Measurements from ENCODE around the gene TSGA10. TPM values are rescaled to one million over a fixed set of nuclear protein-coding genes. Genes with fewer than 3 reads are reported as not detected.
"Not testable (repeated sequence)": the region's sequence is repeated elsewhere in the genome, so short reads cannot be mapped to it uniquely, and the experiment has no call there.

TSGA10 gene
- total RNA-seq, 3 donors from 2014 or later, result 2.8 to 5.5 (median 3.4) TPM

DNA sequence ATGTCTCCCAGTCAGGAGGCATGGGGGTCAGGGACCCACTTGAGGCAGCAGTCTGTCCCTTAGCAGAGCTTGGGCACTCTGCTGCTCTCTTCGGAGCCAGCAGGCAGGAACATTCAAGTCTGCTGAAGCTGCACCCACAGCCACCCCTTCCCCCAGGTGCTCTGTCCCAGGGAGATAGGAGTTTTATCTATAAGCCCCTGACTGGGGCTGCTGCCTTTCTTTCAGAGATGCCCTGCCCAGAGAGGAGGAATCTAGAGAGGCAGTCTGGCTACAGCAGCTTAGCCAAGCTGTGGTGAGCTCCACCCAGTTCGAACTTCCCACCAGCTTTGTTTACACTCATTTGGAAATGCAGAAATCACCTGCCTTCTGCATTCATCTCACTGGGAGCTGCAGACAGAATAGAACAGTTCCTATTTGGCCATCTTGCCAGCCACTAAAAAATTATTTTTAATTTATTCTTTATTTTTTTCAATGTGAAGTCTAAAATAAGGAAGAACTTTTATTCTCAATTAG lies 19.6 kb downstream of the TSGA10 start:
- not testable (repeated sequence) for H3K4me3 Mint-ChIP-seq; ATAC-seq; H3K27me3 Mint-ChIP-seq (ENCODE audit: low read depth); DNase-seq; H3K4me1 Mint-ChIP-seq (ENCODE audit: low read depth)
- Mint-ChIP-seq H3K36me3 (ENCODE audit: insufficient read depth) (peaks cover 15% of the 10 kb centered on the region), H3K9me3 (peaks cover 33% of the 10 kb centered on the region)

DNA sequence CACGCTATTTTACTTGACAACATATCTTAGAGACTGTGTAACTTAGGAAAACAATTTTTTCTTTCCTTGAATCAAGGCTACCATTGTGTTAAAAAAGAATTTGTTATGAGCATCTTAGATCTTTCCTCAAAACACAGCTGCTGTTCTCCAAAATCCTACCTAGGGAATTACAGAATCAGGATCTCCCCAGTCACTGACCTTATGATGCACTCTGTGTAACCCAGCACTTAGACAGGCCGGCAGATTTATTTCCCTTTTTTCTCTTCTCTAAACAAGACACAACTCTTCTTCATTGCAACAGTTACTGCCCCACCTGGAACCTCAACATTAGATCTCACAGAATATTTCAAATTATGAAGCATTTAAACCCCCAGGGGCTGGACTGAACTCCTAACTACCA lies 26.8 kb downstream of the TSGA10 start:
- H3K9me3 Mint-ChIP-seq, result peaks cover 47% of the 10 kb centered on the region
- H3K36me3 Mint-ChIP-seq (ENCODE audit: insufficient read depth), result peaks cover 35% of the 10 kb centered on the region
- no peak for DNase-seq
- no peak for ATAC-seq
- no peaks in the 10 kb centered on the region for H3K4me1 Mint-ChIP-seq (ENCODE audit: low read depth)
- H3K27me3 Mint-ChIP-seq (ENCODE audit: low read depth), result no peaks in the 10 kb centered on the region
- H3K4me3 Mint-ChIP-seq, result no peak overlapping the region

DNA sequence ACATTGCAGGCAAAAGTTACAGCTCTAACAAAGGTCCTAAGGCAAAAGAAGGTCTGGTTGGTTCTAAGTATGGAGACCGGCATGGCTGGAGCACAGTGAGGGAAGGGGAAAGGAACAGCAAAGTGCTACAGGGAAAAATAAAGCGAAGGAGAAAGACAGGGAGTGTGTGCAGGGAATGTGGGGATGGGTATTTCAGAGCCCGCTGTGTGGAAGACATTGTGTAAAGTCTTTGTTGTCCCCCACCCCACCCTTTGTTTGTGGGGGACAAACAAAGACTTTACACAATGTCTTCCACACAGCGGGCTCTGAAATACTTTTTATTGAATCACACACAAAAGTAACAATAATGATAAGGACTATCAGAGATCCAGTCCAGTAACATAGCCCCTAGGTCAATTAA lies 42.1 kb downstream of the TSGA10 start:
- Mint-ChIP-seq H3K4me3 (no peak overlapping the region), H3K4me1 (ENCODE audit: low read depth) (no peaks in the 10 kb centered on the region), H3K36me3 (ENCODE audit: insufficient read depth) (peaks cover 2% of the 10 kb centered on the region), H3K9me3 (no peaks in the 10 kb centered on the region), H3K27me3 (ENCODE audit: low read depth) (peaks cover 2% of the 10 kb centered on the region)
- no peak for ATAC-seq
- DNase-seq, result no peak

DNA sequence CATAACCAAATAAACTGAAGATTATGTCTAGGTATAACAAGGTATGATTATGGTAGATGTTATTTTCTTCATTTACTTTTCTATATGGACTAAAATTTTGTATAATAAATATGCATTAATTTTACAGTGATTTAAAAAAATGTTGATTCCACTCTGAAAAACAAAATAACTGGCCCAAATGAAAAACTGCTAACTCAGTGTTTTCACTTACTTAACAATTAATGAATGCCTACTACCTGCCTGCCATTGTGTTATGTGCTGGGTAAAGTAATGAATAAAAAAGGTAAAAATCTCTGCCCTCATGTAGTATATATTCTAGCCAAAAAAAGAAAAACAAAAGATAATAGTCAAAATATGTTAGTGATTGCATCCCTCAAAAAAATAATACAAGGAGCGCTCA lies 42.8 kb downstream of the TSGA10 start:
- ATAC-seq, result no peak

DNA sequence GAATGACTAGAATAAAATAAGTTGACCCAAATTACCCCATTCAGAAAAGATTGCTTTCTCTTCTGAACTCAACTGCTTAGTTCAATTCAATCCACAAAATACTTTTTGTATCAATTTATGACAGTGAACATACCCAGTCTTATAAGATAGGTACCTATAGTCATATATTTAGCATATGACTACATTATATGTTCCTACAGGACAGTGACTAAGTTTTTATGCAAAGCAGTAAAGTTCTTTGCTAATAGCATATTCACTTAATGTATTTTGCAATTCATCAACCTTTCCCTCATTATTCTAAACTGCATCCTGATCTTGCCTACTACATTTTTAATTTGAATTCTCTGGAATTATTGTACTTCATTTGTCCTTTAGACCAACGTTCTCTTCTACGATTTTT lies 43.5 kb downstream of the TSGA10 start:
- peaks cover 2% of the 10 kb centered on the region for H3K36me3 Mint-ChIP-seq (ENCODE audit: insufficient read depth)
- no peaks in the 10 kb centered on the region for H3K9me3 Mint-ChIP-seq
- ATAC-seq (no peak), DNase-seq (no peak)
- no peak overlapping the region for H3K4me3 Mint-ChIP-seq
- peaks cover 2% of the 10 kb centered on the region for H3K27me3 Mint-ChIP-seq (ENCODE audit: low read depth)
- no peaks in the 10 kb centered on the region for H3K4me1 Mint-ChIP-seq (ENCODE audit: low read depth)

More for the DNA sequence above, 42.8 kb downstream of the TSGA10 start:
- Mint-ChIP-seq H3K4me1 (ENCODE audit: low read depth) (no peaks in the 10 kb centered on the region), H3K4me3 (no peak overlapping the region), H3K9me3 (no peaks in the 10 kb centered on the region), H3K36me3 (ENCODE audit: insufficient read depth) (peaks cover 2% of the 10 kb centered on the region), H3K27me3 (ENCODE audit: low read depth) (peaks cover 2% of the 10 kb centered on the region)
- no peak for DNase-seq

DNA sequence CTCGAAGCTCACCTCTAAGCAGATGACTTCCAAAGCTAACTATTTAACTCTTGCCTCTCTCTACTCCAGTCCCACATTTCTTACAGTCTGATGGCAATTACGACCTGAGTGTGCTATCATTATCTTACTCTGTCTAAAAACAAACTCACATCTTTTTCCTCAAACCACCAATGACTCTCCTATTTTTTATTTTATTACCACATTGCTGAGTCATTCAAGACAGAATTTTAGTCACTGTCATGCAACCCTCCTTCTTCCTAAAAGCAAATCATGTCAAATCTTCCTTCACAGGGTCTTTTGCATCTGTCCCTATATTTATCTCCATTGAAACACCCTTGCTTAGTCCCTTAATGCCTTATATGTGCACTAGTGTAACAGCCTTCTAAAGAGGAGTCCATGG lies 47.8 kb downstream of the TSGA10 start:
- DNase-seq, result no peak
- H3K4me1 Mint-ChIP-seq (ENCODE audit: low read depth), result no peaks in the 10 kb centered on the region
- H3K4me3 Mint-ChIP-seq, result no peak overlapping the region
- peaks cover 2% of the 10 kb centered on the region for H3K27me3 Mint-ChIP-seq (ENCODE audit: low read depth)
- peaks cover 5% of the 10 kb centered on the region for H3K36me3 Mint-ChIP-seq (ENCODE audit: insufficient read depth)
- ATAC-seq, result no peak
- H3K9me3 Mint-ChIP-seq, result no peaks in the 10 kb centered on the region

DNA sequence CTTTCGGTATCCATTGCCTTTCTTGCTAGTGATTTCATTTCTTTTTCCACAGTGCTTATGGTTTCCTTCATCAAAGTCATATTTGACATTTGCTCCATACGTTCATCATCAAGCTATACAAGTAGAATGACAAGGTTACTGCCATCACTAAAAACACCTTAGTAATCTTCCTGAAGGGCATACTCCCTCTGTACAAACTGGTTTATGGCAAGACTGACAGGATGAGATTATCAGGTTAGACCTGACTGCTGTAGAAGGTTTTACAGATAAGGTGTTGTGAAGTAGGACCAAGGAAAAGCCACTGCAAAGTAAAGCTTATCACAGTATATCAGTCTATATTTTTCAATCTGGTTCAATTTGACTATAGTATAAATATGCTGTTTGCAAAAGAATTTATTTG lies 50.7 kb downstream of the TSGA10 start:
- H3K4me1 Mint-ChIP-seq (ENCODE audit: low read depth), result peaks cover 7% of the 10 kb centered on the region
- DNase-seq (no peak), ATAC-seq (no peak)
- peaks cover 3% of the 10 kb centered on the region for H3K36me3 Mint-ChIP-seq (ENCODE audit: insufficient read depth)
- H3K4me3 Mint-ChIP-seq, result no peak overlapping the region
- no peaks in the 10 kb centered on the region for H3K9me3 Mint-ChIP-seq
- H3K27me3 Mint-ChIP-seq (ENCODE audit: low read depth), result peaks cover under 1% of the 10 kb centered on the region

DNA sequence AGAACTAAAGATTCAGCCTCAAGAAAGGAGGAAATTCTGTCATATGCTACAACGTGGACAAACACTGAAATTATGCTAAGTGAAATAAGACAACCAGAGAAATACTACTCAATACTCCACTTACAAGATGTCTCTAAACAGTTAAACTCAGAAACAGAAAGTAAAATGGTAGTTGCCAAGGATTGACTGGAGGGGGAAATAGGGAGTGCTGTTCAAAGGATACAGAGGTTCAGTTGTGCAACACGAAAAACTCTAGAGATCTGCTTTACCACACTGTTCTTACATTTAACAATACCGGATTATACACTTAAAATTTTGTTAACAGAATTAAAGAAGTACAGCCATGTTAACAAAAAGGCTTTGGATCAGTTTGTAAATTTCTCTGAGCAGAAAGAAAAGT lies 53.0 kb downstream of the TSGA10 start:
- H3K36me3 Mint-ChIP-seq (ENCODE audit: insufficient read depth), result peaks cover 3% of the 10 kb centered on the region
- H3K4me3 Mint-ChIP-seq, result no peak overlapping the region
- H3K27me3 Mint-ChIP-seq (ENCODE audit: low read depth), result no peaks in the 10 kb centered on the region
- no peaks in the 10 kb centered on the region for H3K9me3 Mint-ChIP-seq
- ATAC-seq (no peak), DNase-seq (no peak)
- H3K4me1 Mint-ChIP-seq (ENCODE audit: low read depth), result peaks cover 7% of the 10 kb centered on the region

DNA sequence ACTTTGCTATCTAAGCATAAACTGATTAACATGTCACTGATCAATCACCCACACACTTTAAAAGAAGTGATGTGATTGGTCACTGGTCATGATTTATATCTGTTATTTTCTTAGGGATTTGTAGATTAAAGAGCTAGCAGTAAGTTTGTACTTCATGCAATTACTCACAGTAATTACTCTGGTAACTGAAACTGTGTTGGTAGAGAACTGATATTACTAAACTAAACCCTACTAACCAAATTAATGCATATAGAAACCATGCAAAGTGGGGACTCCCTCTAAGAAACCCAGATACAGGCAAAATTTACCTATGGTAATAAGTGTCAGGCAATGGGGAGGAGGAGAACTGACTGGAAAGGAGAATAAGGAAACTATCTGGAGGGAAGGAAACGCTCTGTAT lies 58.0 kb downstream of the TSGA10 start:
- H3K4me3 Mint-ChIP-seq, result no peak overlapping the region
- no peaks in the 10 kb centered on the region for H3K27me3 Mint-ChIP-seq (ENCODE audit: low read depth)
- H3K9me3 Mint-ChIP-seq, result peaks cover 9% of the 10 kb centered on the region
- peaks cover 2% of the 10 kb centered on the region for H3K36me3 Mint-ChIP-seq (ENCODE audit: insufficient read depth)
- no peak for DNase-seq
- ATAC-seq, result peak; percentile 60 to 71
- H3K4me1 Mint-ChIP-seq (ENCODE audit: low read depth), result peaks cover 5% of the 10 kb centered on the region

DNA sequence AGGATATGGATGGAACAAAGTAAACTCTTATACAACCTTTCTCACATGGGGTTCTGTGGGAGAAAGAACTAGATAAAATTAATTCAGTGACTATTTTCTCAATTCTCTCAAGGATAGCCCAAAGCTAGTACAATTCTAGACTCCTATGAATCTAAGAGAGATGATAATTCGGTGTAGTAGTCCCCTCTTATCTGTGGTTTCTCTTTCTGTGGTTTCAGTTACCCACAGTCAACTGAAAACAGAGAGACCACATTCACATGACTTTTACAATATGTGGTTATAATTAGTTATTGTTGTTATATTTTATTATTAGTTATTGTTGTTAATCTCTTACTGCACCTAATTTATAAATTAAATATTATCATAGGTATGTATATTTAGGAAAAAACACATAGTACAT lies 66.7 kb downstream of the TSGA10 start:
- H3K9me3 Mint-ChIP-seq, result no peaks in the 10 kb centered on the region
- H3K36me3 Mint-ChIP-seq (ENCODE audit: insufficient read depth), result no peaks in the 10 kb centered on the region
- no peak for DNase-seq
- ATAC-seq, result no peak
- no peak overlapping the region for H3K4me3 Mint-ChIP-seq
- H3K4me1 Mint-ChIP-seq (ENCODE audit: low read depth), result peaks cover 4% of the 10 kb centered on the region
- peaks cover 6% of the 10 kb centered on the region for H3K27me3 Mint-ChIP-seq (ENCODE audit: low read depth)

DNA sequence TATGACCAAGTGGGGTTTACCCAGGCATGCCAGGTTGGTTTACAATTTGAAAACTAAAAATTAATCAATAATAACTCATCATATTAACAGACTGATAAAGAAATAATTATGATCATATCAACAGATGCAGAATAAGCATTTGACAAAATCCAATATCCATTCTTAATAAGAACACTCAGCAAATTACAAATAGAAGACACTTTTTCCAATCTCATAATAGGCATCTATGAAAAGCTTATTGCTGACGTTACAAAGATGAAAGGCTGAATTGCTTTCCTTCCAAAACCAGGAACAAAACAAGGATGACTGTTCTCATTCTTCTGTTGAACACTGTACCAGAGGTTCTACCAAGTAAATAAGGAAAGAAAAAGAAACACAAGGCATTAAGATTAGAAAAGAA lies 68.4 kb downstream of the TSGA10 start:
- ATAC-seq (no peak), DNase-seq (no peak)
- Mint-ChIP-seq H3K4me3 (no peak overlapping the region), H3K4me1 (ENCODE audit: low read depth) (peaks cover 4% of the 10 kb centered on the region), H3K9me3 (no peaks in the 10 kb centered on the region), H3K27me3 (ENCODE audit: low read depth) (peaks cover 7% of the 10 kb centered on the region), H3K36me3 (ENCODE audit: insufficient read depth) (no peaks in the 10 kb centered on the region)

DNA sequence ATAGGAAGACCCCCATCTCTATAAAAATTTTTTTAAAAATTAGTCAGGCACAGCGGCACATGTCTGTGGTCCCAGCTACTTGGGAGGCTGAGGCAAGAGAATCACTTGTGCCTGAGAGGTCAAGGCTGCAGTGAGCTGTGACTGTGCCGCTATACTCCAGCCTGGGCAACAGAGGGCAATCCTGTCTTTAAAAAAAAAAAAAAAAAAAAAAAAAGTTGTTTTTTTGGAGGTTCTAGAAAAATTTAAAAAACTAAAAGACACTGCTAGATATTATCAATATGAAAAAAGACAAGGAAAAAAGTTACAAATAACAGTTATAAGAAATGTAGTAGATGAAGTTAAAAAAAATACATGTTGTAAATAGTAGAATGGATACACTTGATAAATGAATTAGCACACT lies 69.3 kb downstream of the TSGA10 start:
- H3K36me3 Mint-ChIP-seq (ENCODE audit: insufficient read depth), result no peaks in the 10 kb centered on the region
- H3K9me3 Mint-ChIP-seq, result no peaks in the 10 kb centered on the region
- ATAC-seq (no peak), DNase-seq (no peak)
- no peak overlapping the region for H3K4me3 Mint-ChIP-seq
- peaks cover 7% of the 10 kb centered on the region for H3K27me3 Mint-ChIP-seq (ENCODE audit: low read depth)
- peaks cover 4% of the 10 kb centered on the region for H3K4me1 Mint-ChIP-seq (ENCODE audit: low read depth)

DNA sequence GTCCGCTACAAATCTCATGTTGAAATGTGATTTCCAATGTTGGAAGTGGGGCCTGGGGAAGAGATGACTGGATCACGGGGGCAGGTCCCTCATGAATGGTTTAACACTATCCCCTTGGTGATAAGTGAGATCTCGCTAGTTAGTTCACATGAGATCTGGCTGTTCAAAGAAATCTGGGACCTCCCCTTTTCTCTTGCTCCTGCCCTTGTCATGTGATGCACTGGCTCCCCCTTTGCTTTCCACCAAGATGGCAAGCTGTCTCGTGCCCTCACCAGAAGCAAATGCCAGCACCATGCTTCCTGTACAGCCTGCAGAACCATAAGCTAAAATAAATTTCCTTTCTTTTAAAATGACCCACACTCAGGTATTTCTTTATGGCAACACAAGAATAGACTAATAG lies 70.5 kb downstream of the TSGA10 start:
- DNase-seq (no peak), ATAC-seq (no peak)
- H3K9me3 Mint-ChIP-seq, result no peaks in the 10 kb centered on the region
- H3K27me3 Mint-ChIP-seq (ENCODE audit: low read depth), result peaks cover 7% of the 10 kb centered on the region
- no peaks in the 10 kb centered on the region for H3K36me3 Mint-ChIP-seq (ENCODE audit: insufficient read depth)
- H3K4me3 Mint-ChIP-seq, result no peak overlapping the region
- peaks cover 4% of the 10 kb centered on the region for H3K4me1 Mint-ChIP-seq (ENCODE audit: low read depth)

DNA sequence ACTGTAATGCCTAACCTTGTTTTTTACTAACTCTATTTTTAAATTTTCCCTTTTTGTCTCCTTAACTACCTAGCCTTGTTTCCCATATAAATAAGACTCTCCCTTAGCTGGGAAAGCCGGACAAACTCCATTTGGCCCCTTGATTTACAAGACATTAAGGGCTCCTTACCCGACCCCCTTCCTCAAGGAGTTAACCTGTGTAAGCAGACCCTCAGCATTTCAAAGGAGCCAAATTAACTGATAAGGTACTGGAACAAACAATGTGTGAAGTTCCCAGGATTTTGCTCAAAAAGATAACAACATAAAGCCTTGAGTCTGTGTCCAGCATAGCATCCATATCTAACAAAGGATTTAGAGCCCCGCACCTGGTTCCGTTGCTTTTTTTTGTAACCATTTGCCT lies 72.9 kb downstream of the TSGA10 start:
- H3K27me3 Mint-ChIP-seq (ENCODE audit: low read depth), result peaks cover 7% of the 10 kb centered on the region
- DNase-seq, result no peak
- no peak overlapping the region for H3K4me3 Mint-ChIP-seq
- no peak for ATAC-seq
- no peaks in the 10 kb centered on the region for H3K9me3 Mint-ChIP-seq
- no peaks in the 10 kb centered on the region for H3K36me3 Mint-ChIP-seq (ENCODE audit: insufficient read depth)
- H3K4me1 Mint-ChIP-seq (ENCODE audit: low read depth), result no peaks in the 10 kb centered on the region

DNA sequence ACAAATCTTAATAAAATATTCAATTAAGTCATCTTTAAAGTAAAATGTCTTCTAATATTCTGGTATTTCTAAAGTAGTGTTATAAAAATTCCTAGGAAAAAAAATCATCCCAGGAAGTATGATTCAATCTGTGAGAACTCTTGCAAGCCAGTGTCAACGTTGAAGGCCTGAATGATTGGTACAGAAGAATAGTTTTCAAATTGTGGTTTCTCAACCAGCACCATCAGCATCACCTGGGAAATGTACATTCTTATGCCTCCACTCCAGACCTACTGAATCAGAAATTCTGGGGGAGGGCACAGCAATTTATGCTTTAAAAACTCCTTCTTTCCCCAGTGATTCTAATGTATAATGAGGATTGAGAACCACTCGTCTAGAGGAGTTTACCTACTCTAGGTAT lies 75.5 kb downstream of the TSGA10 start:
- Mint-ChIP-seq H3K9me3 (no peaks in the 10 kb centered on the region), H3K27me3 (ENCODE audit: low read depth) (peaks cover 11% of the 10 kb centered on the region), H3K4me1 (ENCODE audit: low read depth) (no peaks in the 10 kb centered on the region), H3K36me3 (ENCODE audit: insufficient read depth) (no peaks in the 10 kb centered on the region), H3K4me3 (no peak overlapping the region)
- no peak for ATAC-seq
- DNase-seq, result no peak

DNA sequence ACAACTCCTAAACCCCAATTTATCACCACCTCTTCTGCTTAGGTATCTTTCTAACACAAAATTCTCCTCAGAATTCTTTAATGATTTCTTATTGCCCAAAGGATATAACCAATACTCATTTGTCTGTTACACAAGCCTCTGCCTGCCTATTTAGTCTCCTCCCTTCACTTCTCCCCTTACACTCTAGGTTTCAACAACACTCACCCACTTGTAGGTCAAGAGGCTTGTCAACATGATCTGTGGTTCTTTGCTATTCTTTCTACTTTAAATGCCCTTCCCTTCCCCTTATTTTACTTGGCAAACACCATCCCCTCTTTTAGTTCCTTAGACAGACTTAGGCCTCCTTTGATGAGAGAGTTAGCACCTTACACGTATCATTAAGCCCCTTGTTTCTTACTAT lies 82.2 kb downstream of the TSGA10 start:
- DNase-seq (no peak), ATAC-seq (no peak)
- H3K9me3 Mint-ChIP-seq, result no peaks in the 10 kb centered on the region
- H3K27me3 Mint-ChIP-seq (ENCODE audit: low read depth), result peaks cover 4% of the 10 kb centered on the region
- no peaks in the 10 kb centered on the region for H3K36me3 Mint-ChIP-seq (ENCODE audit: insufficient read depth)
- H3K4me1 Mint-ChIP-seq (ENCODE audit: low read depth), result no peaks in the 10 kb centered on the region
- no peak overlapping the region for H3K4me3 Mint-ChIP-seq

All from activated T-cell treated with anti-CD3 and anti-CD28 coated beads, Interleukin-2, amount 50 U/mL, for 4 hours (primary cell).